Activated naive CD8-positive, alpha-beta T cell treated with anti-CD3 and anti-CD28 coated beads, Interleukin-2, amount 10 ng/mL, durations not matched to agents 7 days and 5 days (primary cell): ENCODE data around the gene KRTAP1-1. TPM values are rescaled to one million over a fixed set of nuclear protein-coding genes. Genes with fewer than 3 reads are reported as not detected.
"Not testable (repeated sequence)": the region's sequence is repeated elsewhere in the genome, so short reads cannot be mapped to it uniquely, and the experiment has no call there.

Experiments
- ATAC-seq: fragments of 150-1000 bp; cut with Tn5 transposase; one replicate; pipeline ENCODE4 v1.10.0; 2021; ENCODE audit warnings: low read depth, moderate library complexity
- POLR2A ChIA-PET: fragments of 350-600 bp; sonication (Branson Sonifier 250); formaldehyde crosslinking; loops from one replicate; lab custom pipeline; 2021; ENCODE audit warnings: antibody characterized with exemption; lab: Charles Lee
- DNase-seq: peaks from one replicate; pipeline ENCODE4 v3.0.0; 2021
- H3K27ac Mint-ChIP-seq: one replicate; pipeline ENCODE4 v1.8.0; 2022; ENCODE audit warnings: mild to moderate bottlenecking, mixed read lengths
- H3K27me3 Mint-ChIP-seq: one replicate; pipeline ENCODE4 v1.8.0; 2022; ENCODE audit warnings: mild to moderate bottlenecking, moderate library complexity, mixed read lengths
- H3K36me3 Mint-ChIP-seq: one replicate; pipeline ENCODE4 v1.8.0; 2021; ENCODE audit warnings: mild to moderate bottlenecking, mixed read lengths
- H3K4me1 Mint-ChIP-seq: one replicate; pipeline ENCODE4 v1.8.0; 2021; ENCODE audit warnings: mixed read lengths
- H3K4me3 Mint-ChIP-seq: one replicate; pipeline ENCODE4 v1.8.0; 2022; ENCODE audit warnings: mild to moderate bottlenecking, moderate library complexity, mixed read lengths
- H3K9me3 Mint-ChIP-seq: one replicate; pipeline ENCODE4 v1.8.0; 2021; ENCODE audit warnings: mixed read lengths
- total RNA-seq, 2 experiments: library from RNA; stranded (reverse); gene quantifications; one replicate each; pipeline ENCODE4 v1.2.3, GENCODE V29; 2021

The KRTAP1-1 gene
- total RNA-seq, 2 experiments from 2014 or later = not detected

- no peaks in the 10 kb centered on the region for H3K4me1 Mint-ChIP-seq
- no peak overlapping the region for H3K4me3 Mint-ChIP-seq
- no peak overlapping the region for H3K27ac Mint-ChIP-seq
- H3K36me3 Mint-ChIP-seq = no peaks in the 10 kb centered on the region
- peaks cover 2% of the 10 kb centered on the region for H3K27me3 Mint-ChIP-seq
- ATAC-seq (no peak), DNase-seq (no peak)
- no peaks in the 10 kb centered on the region for H3K9me3 Mint-ChIP-seq
- POLR2A ChIA-PET = no interaction called here
These were observed 27.6 kb downstream of the KRTAP1-1 start for GRCh38 chr17:41013606-41014005.

- Mint-ChIP-seq H3K9me3 (no peaks in the 10 kb centered on the region), H3K4me1 (no peaks in the 10 kb centered on the region), H3K27ac (no peak overlapping the region), H3K36me3 (no peaks in the 10 kb centered on the region), H3K4me3 (no peak overlapping the region), H3K27me3 (peaks cover 2% of the 10 kb centered on the region)
- DNase-seq (no peak), ATAC-seq (no peak)
- POLR2A ChIA-PET = no interaction called here
These were observed 28.1 kb downstream of the KRTAP1-1 start for GRCh38 chr17:41013181-41013580.

DNA sequence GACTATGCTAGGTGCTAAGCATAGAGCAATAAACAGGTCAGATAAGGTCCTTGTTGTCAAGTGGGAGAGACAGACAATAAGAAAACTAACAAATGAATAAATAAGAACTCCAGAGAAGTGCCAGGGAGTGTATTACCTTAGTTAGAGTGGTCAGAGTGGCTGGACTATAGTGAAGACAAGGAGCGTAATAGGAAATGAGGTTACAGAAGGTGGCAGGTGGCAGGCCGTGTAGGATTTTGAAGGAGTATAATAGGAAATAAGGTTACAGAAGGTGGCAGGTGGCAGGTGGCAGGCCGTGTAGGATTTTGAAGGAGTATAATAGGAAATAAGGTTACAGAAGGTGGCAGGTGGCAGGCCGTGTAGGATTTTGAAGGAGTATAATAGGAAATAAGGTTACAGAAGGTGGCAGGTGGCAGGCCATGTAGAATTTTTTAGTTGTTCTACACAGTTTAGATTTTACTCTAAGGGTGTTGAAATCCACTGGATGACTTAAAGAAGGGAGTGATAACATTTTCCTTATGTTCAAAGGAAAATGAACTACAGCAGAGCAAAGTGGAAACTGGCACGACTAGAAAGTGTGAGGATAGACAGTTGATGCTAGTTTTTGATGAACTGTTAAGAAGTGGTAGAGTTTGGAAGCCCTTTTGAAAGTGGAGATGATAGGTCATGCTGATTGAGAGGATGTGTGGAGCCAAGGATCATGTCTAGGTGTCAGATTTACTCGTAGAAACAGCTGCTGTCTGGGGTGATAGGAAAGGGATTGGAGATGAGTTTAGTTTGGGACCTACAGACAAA, 28.7 kb downstream of the KRTAP1-1 start:
- POLR2A ChIA-PET = no interaction called here
- H3K4me3 Mint-ChIP-seq = no peak overlapping the region
- H3K27ac Mint-ChIP-seq = no peak overlapping the region
- DNase-seq (no peak), ATAC-seq (no peak)
- H3K4me1 Mint-ChIP-seq = no peaks in the 10 kb centered on the region
- H3K36me3 Mint-ChIP-seq = no peaks in the 10 kb centered on the region
- H3K9me3 Mint-ChIP-seq = no peaks in the 10 kb centered on the region
- H3K27me3 Mint-ChIP-seq = peaks cover 2% of the 10 kb centered on the region

DNA sequence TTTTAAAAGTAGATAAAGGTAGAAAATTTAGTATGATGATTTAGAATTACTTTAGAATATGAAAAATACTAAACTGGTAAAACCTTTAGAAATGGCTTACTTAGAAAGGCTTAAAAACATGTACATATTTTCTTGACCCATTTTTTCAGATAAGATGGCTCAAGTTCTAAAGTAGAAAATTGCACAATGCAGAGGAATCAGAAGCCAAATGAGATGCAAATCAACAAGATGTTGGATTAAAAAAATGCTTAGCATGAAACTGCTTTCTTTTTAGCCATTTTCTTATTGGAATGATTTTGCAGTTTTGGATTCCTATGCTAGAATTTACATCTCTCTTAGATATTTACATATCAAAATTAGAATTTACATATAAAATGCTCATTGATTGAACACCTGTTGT, 30.8 kb downstream of the KRTAP1-1 start:
- Mint-ChIP-seq H3K9me3 (no peaks in the 10 kb centered on the region), H3K27me3 (peaks cover 2% of the 10 kb centered on the region), H3K4me1 (no peaks in the 10 kb centered on the region), H3K36me3 (no peaks in the 10 kb centered on the region), H3K27ac (no peak overlapping the region), H3K4me3 (no peak overlapping the region)
- DNase-seq = no peak
- POLR2A ChIA-PET = no interaction called here
- ATAC-seq = no peak

DNA sequence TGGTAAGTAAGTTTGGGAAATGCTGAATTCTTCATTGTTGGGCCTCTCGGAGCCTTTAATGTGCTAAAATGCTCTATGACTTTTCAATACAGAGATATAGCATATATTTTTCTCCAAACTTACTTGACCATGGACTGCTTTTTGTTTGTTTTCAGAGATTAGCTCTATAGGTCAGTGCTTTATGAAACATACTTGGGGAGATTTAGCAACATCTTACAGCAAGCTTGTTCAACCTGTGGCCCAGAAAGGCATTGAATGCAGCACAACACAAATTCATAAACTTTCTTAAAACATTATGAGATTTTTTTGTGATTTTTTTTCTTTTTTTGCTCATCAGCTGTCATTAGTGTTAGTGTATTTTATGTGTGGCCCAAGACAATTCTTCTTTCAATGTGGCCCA, 31.3 kb downstream of the KRTAP1-1 start:
- H3K27me3 Mint-ChIP-seq = peaks cover 2% of the 10 kb centered on the region
- H3K9me3 Mint-ChIP-seq = no peaks in the 10 kb centered on the region
- no peak overlapping the region for H3K27ac Mint-ChIP-seq
- ATAC-seq (no peak), DNase-seq (no peak)
- no peaks in the 10 kb centered on the region for H3K4me1 Mint-ChIP-seq
- no peaks in the 10 kb centered on the region for H3K36me3 Mint-ChIP-seq
- POLR2A ChIA-PET = no interaction called here
- no peak overlapping the region for H3K4me3 Mint-ChIP-seq

DNA sequence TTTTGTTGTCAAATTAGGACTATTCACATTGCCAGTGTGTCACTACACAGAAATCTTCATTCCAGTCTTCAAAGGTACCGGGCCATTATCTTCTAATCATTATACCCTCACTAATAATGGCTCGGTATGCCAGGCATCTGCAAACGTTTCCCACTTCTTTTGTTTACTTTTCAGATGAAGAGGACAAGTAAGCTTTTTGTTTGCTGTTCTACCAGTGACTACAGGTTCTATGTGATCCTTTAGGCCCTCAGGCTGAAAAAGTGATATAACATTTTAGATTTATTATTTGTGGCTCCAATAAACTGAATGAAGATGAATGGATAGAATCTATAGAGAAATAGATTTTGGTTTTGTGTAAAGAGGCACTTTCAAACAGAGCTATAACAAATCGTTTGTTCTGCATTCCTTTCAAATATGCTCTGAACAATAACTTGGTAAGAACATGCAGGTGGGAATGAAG, 31.9 kb downstream of the KRTAP1-1 start:
- Mint-ChIP-seq H3K36me3 (no peaks in the 10 kb centered on the region), H3K9me3 (no peaks in the 10 kb centered on the region), H3K27ac (no peak overlapping the region), H3K27me3 (peaks cover 1% of the 10 kb centered on the region), H3K4me1 (no peaks in the 10 kb centered on the region), H3K4me3 (no peak overlapping the region)
- DNase-seq = no peak
- POLR2A ChIA-PET = no interaction called here
- no peak for ATAC-seq

- ATAC-seq (no peak), DNase-seq (no peak)
- H3K4me1 Mint-ChIP-seq = no peaks in the 10 kb centered on the region
- no peaks in the 10 kb centered on the region for H3K9me3 Mint-ChIP-seq
- POLR2A ChIA-PET = no interaction called here
- no peak within 1 kb of the TSS for H3K4me3 Mint-ChIP-seq
- H3K36me3 Mint-ChIP-seq = no peaks in the 10 kb centered on the region
- no peak within 1 kb of the TSS for H3K27ac Mint-ChIP-seq
- H3K27me3 Mint-ChIP-seq = peaks cover 4% of the 10 kb centered on the region
These were observed 32.4 kb downstream of the KRTAP1-1 start, which contains the start of gene KRTAP3-1 for GRCh38 chr17:41008811-41009210. TSS of gene KRTAP3-1 (minus strand) at chr17:41009128. CDS start at chr17:41009074, 54 bp downstream.

GRCh38 chr17:41004397-41004796, 36.9 kb downstream of the KRTAP1-1 start:
- Mint-ChIP-seq H3K9me3 (no peaks in the 10 kb centered on the region), H3K4me3 (no peak overlapping the region), H3K27me3 (peaks cover 7% of the 10 kb centered on the region), H3K27ac (no peak overlapping the region), H3K36me3 (no peaks in the 10 kb centered on the region), H3K4me1 (no peaks in the 10 kb centered on the region)
- ATAC-seq = no peak
- POLR2A ChIA-PET = no interaction called here
- DNase-seq = no peak

DNA sequence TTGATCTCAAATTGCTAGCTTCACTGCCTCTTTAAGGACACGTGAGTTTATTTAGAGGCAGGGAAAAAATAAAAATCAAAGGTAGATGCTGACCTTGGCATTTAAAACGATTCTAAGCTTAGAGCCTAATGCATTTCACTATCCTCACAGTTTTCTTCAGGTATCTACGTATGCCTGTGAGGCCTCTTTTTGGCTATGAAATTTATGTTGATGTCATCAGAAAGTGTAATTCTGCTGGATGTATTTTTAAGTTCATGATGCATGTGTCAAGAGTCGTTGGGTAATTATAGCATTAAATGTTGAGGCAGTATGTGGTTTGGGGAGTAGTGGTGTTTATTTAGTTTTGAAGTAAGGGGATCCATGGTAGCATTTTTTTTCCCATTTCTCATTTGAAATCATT, 37.3 kb downstream of the KRTAP1-1 start:
- POLR2A ChIA-PET = no interaction called here
- Mint-ChIP-seq H3K4me3 (no peak overlapping the region), H3K27ac (no peak overlapping the region), H3K9me3 (no peaks in the 10 kb centered on the region), H3K36me3 (no peaks in the 10 kb centered on the region), H3K4me1 (no peaks in the 10 kb centered on the region), H3K27me3 (peaks cover 11% of the 10 kb centered on the region)
- no peak for DNase-seq
- no peak for ATAC-seq

GRCh38 chr17:41002814-41003213, 38.4 kb downstream of the KRTAP1-1 start:
- POLR2A ChIA-PET = no interaction called here
- H3K27ac Mint-ChIP-seq = no peak overlapping the region
- peaks cover 12% of the 10 kb centered on the region for H3K27me3 Mint-ChIP-seq
- DNase-seq (no peak), ATAC-seq (no peak)
- H3K36me3 Mint-ChIP-seq = no peaks in the 10 kb centered on the region
- no peak overlapping the region for H3K4me3 Mint-ChIP-seq
- H3K9me3 Mint-ChIP-seq = no peaks in the 10 kb centered on the region
- no peaks in the 10 kb centered on the region for H3K4me1 Mint-ChIP-seq

GRCh38 chr17:41001795-41002194, 39.5 kb downstream of the KRTAP1-1 start:
- Mint-ChIP-seq H3K4me3 (no peak overlapping the region), H3K27ac (no peak overlapping the region), H3K4me1 (no peaks in the 10 kb centered on the region), H3K27me3 (peaks cover 18% of the 10 kb centered on the region), H3K36me3 (no peaks in the 10 kb centered on the region), H3K9me3 (no peaks in the 10 kb centered on the region)
- no peak for ATAC-seq
- no peak for DNase-seq
- POLR2A ChIA-PET = no interaction called here

DNA sequence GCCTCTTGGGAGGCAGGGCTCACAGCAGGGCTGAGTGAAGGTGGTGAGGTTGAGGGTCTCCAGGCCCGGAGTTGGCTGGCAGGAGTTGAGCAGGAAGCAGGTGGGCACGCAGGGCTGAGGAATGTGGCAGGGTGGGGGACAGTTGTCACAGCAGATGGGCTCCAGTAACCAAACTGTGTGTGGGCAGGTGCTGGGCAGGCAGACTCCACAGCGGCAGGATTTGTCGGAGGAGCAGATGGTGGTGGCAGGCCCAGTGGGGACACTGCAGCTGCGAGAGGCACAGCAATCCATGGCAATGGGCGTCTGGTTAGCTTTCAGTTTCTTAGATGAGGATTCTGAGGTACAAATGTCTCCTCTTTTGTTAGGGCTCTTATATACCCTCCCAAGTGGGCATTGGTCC, 41.7 kb downstream of the KRTAP1-1 start, which contains the start of gene KRTAP3-2:
KRTAP3-2 (minus strand) TSS at position 344 of the 400 bp plus-strand sequence; CDS start at position 291, 53 bp downstream.
- ATAC-seq, H3K9me3 Mint-ChIP-seq, H3K4me3 Mint-ChIP-seq, H3K27ac Mint-ChIP-seq, POLR2A ChIA-PET, H3K4me1 Mint-ChIP-seq, H3K36me3 Mint-ChIP-seq, DNase-seq: not testable (repeated sequence)
- H3K27me3 Mint-ChIP-seq = peaks cover 27% of the 10 kb centered on the region

GRCh38 chr17:40997361-40997760, 43.9 kb downstream of the KRTAP1-1 start:
- no peaks in the 10 kb centered on the region for H3K4me1 Mint-ChIP-seq
- H3K9me3 Mint-ChIP-seq = no peaks in the 10 kb centered on the region
- POLR2A ChIA-PET = no interaction called here
- no peak overlapping the region for H3K27ac Mint-ChIP-seq
- no peak for DNase-seq
- no peak overlapping the region for H3K4me3 Mint-ChIP-seq
- H3K36me3 Mint-ChIP-seq = no peaks in the 10 kb centered on the region
- peaks cover 27% of the 10 kb centered on the region for H3K27me3 Mint-ChIP-seq
- ATAC-seq = no peak

DNA sequence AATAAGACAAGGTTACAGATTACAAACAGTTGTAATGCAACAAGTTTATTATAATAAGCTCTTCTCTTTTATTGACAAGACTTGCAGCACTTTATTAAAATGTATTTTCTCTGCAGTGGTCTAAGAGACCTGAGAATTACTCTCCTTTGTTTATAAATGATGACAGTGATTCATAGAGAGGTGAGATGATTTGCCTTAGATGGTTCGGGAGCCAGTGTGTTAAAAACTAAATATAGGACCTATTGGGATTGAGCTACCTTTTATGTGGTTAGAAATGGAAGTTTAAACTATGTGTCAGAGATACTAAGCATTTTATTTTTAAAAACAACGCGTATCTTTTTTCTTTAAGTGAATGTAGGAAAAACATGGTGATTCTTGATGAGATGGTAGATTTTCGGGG, 44.4 kb downstream of the KRTAP1-1 start:
- ATAC-seq = no peak
- H3K9me3 Mint-ChIP-seq = no peaks in the 10 kb centered on the region
- peaks cover 28% of the 10 kb centered on the region for H3K27me3 Mint-ChIP-seq

More for the DNA sequence above, 44.4 kb downstream of the KRTAP1-1 start:
- POLR2A ChIA-PET = no interaction called here
- no peak overlapping the region for H3K4me3 Mint-ChIP-seq
- H3K4me1 Mint-ChIP-seq = no peaks in the 10 kb centered on the region
- no peak overlapping the region for H3K27ac Mint-ChIP-seq
- no peak for DNase-seq
- no peaks in the 10 kb centered on the region for H3K36me3 Mint-ChIP-seq
